RKO (cell line): ENCODE results near the gene OSMR.

Experiments used
- DNase-seq: peaks from one replicate; pipeline ENCODE4 v3.0.0-alpha.2; 2016; ENCODE audit warnings: low spot score

The OSMR gene

GRCh38 chr5:38926121-38926520 lies 80.3 kb downstream of the OSMR start:
- peak; percentile 64 for DNase-seq

DNA sequence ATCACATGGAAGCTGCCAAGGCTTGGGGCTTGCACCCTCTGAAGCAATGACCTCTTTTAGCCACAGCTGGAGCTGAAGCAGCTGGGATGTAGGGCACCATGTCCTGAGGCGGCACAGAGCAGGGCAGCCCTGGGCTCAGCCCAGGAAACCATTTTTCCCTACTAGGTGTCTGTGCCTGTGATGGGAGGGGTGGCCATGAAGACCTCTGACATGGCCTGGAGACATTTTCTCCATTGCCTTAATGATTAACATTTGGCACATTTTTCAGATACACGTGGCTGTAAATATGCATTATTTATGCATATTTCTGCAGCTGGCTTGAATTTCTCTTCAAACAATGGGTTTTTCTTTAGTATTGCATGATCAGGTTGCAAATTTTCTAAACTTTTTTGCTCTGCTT lies 81.7 kb downstream of the OSMR start:
- DNase-seq = no peak

- no peak for DNase-seq
Measured at GRCh38 chr5:38929838-38930237, 84.0 kb downstream of the OSMR start.

- peak; percentile 3 for DNase-seq
Measured at GRCh38 chr5:38931731-38932130, 85.9 kb downstream of the OSMR start.

DNA sequence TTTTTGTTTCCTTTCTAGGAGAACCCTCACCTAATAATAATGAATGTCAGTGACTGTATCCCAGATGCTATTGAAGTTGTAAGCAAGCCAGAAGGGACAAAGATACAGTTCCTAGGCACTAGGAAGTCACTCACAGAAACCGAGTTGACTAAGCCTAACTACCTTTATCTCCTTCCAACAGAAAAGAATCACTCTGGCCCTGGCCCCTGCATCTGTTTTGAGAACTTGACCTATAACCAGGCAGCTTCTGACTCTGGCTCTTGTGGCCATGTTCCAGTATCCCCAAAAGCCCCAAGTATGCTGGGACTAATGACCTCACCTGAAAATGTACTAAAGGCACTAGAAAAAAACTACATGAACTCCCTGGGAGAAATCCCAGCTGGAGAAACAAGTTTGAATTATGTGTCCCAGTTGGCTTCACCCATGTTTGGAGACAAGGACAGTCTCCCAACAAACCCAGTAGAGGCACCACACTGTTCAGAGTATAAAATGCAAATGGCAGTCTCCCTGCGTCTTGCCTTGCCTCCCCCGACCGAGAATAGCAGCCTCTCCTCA lies 87.1 kb downstream of the OSMR start:
- no peak for DNase-seq

GRCh38 chr5:38935437-38935836 lies 89.6 kb downstream of the OSMR start:
- DNase-seq = no peak

DNA sequence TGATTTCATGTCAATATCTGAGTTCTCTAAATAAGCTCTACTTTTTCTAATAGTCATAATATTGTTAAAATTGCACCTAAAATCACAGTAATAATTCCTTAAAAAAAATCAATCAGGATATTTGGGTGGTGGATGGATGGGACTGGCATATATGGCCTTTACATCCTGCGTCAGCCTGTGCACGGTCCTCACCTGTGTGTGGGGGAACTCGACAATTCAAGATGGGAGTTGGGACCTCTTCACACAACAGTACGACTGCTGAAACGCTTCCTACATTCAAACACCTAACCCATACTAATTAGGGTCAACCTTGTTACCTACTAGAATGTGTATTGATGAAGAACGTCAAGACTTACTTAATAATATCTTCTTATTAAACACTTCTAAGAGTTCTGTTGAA lies 90.5 kb downstream of the OSMR start:
- no peak for DNase-seq

DNA sequence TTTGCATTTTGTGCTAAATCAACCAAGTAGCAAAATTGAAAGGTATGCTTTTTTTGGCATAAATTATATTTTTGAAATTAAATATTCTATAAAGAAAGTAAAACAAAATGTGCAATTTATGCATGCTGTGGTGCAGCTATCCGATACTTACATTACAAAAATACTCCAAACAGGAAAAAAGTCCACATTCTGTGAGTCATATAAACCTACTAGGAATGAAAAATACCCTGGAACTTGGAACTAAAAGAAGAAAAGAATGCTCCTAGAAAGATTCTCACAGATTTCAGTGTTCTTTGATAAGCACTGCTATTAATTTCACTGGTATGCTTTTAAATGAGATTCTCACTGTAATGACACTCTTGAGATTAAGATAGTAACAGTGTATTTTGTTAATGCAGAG lies 92.6 kb downstream of the OSMR start:
- no peak for DNase-seq

DNA sequence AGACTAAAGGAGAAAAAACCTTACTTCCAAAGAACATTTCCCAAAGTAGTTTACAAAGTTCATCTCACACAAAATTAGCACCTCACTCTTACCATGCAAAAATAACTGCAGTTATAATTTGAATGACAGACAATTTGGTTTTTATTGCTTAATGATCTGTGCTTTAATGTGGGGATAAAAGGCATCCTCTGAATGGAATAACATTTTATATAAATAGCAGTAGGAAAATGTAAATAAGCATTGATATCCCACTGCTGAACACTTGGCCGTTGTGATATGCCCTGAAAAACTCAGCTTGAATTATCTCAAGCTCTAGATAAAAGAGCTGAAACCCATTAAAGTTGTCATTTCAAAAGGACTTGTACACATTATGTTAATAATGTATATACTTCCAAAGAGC lies 93.2 kb downstream of the OSMR start:
- no peak for DNase-seq

DNA sequence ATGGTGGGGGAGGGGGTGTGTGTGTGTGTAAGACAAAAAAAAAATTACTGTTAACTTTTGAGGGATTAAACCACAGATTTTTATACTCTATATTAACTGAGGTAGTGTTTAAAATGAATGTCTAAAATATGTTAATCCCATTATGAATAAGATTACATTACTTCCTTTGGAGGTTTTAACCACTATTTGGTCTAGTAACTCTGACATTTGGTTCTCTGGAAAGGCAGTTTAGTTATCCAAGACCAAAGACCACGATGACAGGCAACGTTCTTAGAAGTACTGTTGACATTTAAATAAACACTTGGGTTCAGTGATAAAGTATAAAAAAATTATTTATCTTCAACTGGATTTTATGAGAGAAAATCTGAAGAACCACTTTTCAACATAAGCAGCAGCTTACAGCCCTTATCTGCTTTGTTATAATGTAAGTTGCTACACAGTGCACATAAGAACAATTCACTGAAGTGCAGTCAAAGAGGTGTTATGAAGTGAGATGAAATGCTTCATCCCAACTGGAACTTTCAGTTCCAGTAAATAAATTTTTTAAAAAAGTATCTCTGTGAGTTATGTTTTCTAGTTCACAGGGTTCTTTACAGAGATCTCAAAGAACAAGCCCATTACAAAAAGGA lies 94.5 kb downstream of the OSMR start:
- DNase-seq = no peak

GRCh38 chr5:38941912-38942311 lies 96.1 kb downstream of the OSMR start:
- no peak for DNase-seq

GRCh38 chr5:38944282-38944681 lies 98.5 kb downstream of the OSMR start:
- no peak for DNase-seq

- DNase-seq = no peak
Measured at GRCh38 chr5:38948501-38948900, 102.7 kb downstream of the OSMR start.

- no peak for DNase-seq
Measured at GRCh38 chr5:38953426-38954012, 107.7 kb downstream of the OSMR start.

GRCh38 chr5:38961691-38962090 lies 115.9 kb downstream of the OSMR start:
- no peak for DNase-seq

- DNase-seq = no peak
Measured at GRCh38 chr5:38968665-38969064, 122.9 kb downstream of the OSMR start.

DNA sequence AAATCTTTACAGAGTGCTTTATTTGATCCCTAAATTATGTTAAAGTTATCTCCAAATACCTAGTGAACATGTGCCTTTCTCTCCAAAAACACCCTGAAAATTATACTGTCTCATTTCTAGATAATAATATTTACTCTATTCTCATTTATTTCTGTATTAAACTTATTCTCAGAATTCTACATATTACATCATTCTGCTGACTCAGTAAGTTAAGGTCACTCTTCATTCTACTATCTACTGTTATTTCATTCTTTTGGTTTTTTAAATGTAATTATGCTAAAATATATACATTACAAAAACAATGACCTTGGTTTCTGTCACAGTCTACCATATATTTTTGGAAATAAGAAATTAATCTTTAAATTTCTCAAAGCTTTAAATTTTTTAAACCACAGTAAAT lies 132.2 kb downstream of the OSMR start:
- DNase-seq = no peak

GRCh38 chr5:38979535-38979934 lies 133.7 kb downstream of the OSMR start:
- DNase-seq = no peak
